Calu3 (cell line): ENCODE measurements around the gene STXBP2. TPM values are rescaled to one million over a fixed set of nuclear protein-coding genes. Genes with fewer than 3 reads are reported as not detected.

ENCODE experiments used
- BruUV-seq: library from RNA; stranded (reverse); fragments of 400-500 nt; replicated peaks from 2 replicates; lab custom pipeline; 2021; lab: Mats Ljungman, UMichigan
- CTCF ChIA-PET: fragments of 300-600 bp; sonication (Branson Sonifier 250); formaldehyde crosslinking; loops from one replicate; lab custom pipeline; 2022; ENCODE audit warnings: antibody characterized with exemption; lab: Charles Lee
- DNase-seq: peaks from one replicate; pipeline ENCODE4 v3.0.0; 2022
- H3K27ac Mint-ChIP-seq: one replicate; pipeline ENCODE4 v1.8.0; 2022; ENCODE audit warnings: mixed read lengths; ENCODE audit not compliant: unreplicated experiment
- H3K27me3 Mint-ChIP-seq: one replicate; pipeline ENCODE4 v1.8.0; 2022; ENCODE audit warnings: mixed read lengths; ENCODE audit not compliant: unreplicated experiment
- H3K36me3 Mint-ChIP-seq: one replicate; pipeline ENCODE4 v1.8.0; 2022; ENCODE audit warnings: mild to moderate bottlenecking, moderate library complexity, mixed read lengths; ENCODE audit not compliant: insufficient read depth, unreplicated experiment
- H3K4me1 Mint-ChIP-seq: one replicate; pipeline ENCODE4 v1.8.0; 2022; ENCODE audit warnings: mild to moderate bottlenecking, low read depth, mixed read lengths; ENCODE audit not compliant: unreplicated experiment
- H3K4me3 Mint-ChIP-seq: one replicate; pipeline ENCODE4 v1.8.0; 2022; ENCODE audit warnings: mild to moderate bottlenecking, low read depth, moderate library complexity, mixed read lengths; ENCODE audit not compliant: unreplicated experiment
- H3K9me3 Mint-ChIP-seq: one replicate; pipeline ENCODE4 v1.8.0; 2022; ENCODE audit warnings: low read depth, mixed read lengths; ENCODE audit not compliant: unreplicated experiment
- intact Hi-C: fragments of 100-400 bp; cut with micrococcal nuclease; formaldehyde crosslinking; loops from one replicate; pipeline ENCODE4 v1.10.0; 2022; ENCODE audit not compliant: unreplicated experiment
- total RNA-seq: library from RNA; stranded (reverse); gene quantifications from 2 replicates; pipeline ENCODE4 v1.2.3, GENCODE V29; 2022
- TF ChIP-seq, protein P1 (sequence below): fragments of 200-600 bp; IDR thresholded peaks from one replicate; pipeline ENCODE4 v1.8.0; 2022; ENCODE audit warnings: antibody characterized with exemption; ENCODE audit not compliant: unreplicated experiment

STXBP2 gene
- total RNA-seq, 1 experiment from 2014 or later, result 132 TPM

DNA sequence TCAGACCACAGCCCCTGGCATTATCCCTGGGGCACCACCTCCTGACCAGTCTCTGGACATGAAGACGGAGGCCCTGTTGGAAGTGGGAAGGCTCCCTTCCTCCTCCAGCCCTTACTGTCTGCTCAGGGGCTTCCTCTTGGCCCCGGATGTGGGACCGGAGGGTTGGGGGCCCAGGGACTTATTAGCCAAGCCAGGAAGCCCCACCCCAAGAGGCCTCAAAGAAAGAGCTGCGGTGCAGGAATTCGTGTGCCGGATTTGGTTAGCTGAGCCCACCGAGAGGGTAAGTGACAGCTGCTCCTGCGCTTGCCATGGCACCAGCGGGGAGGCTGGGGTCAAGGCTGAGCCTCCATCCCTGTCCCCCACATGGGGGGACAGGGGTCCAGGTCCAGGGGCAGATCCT, 31.9 kb downstream of the STXBP2 start, which contains the start of gene RETN:
TSS of gene RETN (plus strand) at position 208 of the 400 bp plus-strand sequence. CDS start 278 bp downstream, outside the sequence.
- intact Hi-C loops, result no loop called here
- Mint-ChIP-seq H3K4me1 (peaks cover 8% of the 10 kb centered on the region), H3K4me3 (no peak within 1 kb of the TSS), H3K27ac (no peak within 1 kb of the TSS), H3K27me3 (peaks cover 37% of the 10 kb centered on the region), H3K36me3 (no peaks in the 10 kb centered on the region), H3K9me3 (no peaks in the 10 kb centered on the region)
- BruUV-seq, result no TSS peak
- TF ChIP-seq, protein P1, sequence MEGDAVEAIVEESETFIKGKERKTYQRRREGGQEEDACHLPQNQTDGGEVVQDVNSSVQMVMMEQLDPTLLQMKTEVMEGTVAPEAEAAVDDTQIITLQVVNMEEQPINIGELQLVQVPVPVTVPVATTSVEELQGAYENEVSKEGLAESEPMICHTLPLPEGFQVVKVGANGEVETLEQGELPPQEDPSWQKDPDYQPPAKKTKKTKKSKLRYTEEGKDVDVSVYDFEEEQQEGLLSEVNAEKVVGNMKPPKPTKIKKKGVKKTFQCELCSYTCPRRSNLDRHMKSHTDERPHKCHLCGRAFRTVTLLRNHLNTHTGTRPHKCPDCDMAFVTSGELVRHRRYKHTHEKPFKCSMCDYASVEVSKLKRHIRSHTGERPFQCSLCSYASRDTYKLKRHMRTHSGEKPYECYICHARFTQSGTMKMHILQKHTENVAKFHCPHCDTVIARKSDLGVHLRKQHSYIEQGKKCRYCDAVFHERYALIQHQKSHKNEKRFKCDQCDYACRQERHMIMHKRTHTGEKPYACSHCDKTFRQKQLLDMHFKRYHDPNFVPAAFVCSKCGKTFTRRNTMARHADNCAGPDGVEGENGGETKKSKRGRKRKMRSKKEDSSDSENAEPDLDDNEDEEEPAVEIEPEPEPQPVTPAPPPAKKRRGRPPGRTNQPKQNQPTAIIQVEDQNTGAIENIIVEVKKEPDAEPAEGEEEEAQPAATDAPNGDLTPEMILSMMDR, result no peak
- no peak for DNase-seq
- CTCF ChIA-PET, result interaction anchor here (0.6 kb wide), 1 partner anchor 239 kb away, joined by 3 read pairs; no protein-coding TSS in a partner anchor

DNA sequence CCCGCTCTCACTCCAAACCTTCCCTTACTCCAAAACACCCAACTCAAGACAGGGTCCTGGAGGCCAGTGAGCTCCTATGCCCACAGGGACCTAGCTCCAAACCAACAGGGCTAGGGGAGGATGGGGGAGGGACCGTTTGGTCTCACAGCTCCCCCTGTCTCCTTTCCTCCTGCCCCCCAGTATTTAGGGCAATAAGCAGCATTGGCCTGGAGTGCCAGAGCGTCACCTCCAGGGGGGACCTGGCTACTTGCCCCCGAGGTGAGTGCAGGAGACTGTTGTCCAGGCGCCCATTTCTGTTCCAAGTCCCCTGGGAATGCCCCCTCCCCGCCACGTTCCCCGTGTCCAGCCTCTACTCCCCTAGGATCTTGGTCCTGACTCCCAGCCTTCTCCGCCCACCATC, 32.7 kb downstream of the STXBP2 start:
- Mint-ChIP-seq H3K27ac (no peak overlapping the region), H3K36me3 (no peaks in the 10 kb centered on the region), H3K4me3 (no peak overlapping the region), H3K9me3 (no peaks in the 10 kb centered on the region), H3K4me1 (peaks cover 8% of the 10 kb centered on the region), H3K27me3 (peaks cover 44% of the 10 kb centered on the region)
- no peak for DNase-seq
- TF ChIP-seq, protein P1, result no peak
- CTCF ChIA-PET, result interaction anchor here (0.6 kb wide), 1 partner anchor 239 kb away, joined by 3 read pairs; no protein-coding TSS in a partner anchor
- intact Hi-C loops, result no loop called here
- no TSS peak for BruUV-seq

DNA sequence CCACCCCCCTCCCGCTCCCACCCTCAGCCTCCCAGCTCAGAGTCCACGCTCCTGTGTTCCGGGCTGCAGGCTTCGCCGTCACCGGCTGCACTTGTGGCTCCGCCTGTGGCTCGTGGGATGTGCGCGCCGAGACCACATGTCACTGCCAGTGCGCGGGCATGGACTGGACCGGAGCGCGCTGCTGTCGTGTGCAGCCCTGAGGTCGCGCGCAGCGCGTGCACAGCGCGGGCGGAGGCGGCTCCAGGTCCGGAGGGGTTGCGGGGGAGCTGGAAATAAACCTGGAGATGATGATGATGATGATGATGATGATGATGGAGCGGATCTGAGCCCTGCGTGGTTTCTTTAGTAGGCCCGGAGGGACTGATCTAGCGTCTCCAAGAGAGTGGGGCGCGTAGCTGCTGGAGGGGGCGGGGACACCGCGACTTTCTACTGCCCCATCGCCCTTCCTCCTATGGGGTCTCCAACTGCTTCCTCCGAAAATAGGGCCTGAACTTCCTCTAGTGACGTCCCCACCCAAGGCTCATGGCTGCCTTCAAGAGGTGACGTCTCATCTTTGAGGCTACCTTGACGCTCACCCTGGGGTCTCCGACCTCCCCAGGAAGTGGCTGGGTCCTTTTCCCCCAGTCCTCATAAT, 33.4 kb downstream of the STXBP2 start:
- no peak for DNase-seq
- no peaks in the 10 kb centered on the region for H3K36me3 Mint-ChIP-seq
- H3K27me3 Mint-ChIP-seq, result peaks cover 45% of the 10 kb centered on the region
- intact Hi-C loops, result no loop called here
- H3K9me3 Mint-ChIP-seq, result no peaks in the 10 kb centered on the region
- no peak overlapping the region for H3K27ac Mint-ChIP-seq
- CTCF ChIA-PET, result no interaction called here
- TF ChIP-seq, protein P1, result no peak
- H3K4me3 Mint-ChIP-seq, result peak overlapping the region; percentile 63
- no TSS peak for BruUV-seq
- peaks cover 8% of the 10 kb centered on the region for H3K4me1 Mint-ChIP-seq

DNA sequence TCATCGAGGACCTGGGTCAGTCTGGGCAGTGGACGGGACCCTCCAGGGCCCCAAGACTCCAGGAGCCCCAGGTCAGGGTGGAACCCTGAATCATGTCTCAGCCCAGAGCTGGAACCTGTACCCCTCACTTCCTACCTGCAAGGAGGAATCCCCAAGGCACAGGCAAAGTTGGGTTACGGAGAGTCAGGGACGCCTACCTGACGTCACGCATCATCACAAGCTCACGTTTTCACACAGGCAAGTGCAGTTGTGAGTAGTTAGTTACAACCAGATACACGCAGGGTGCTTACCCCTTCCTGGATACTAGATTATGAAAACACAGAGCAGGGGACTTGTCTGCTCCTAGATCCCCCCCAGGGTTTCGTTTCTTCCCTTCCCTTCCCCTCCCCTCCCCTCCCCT, 33.9 kb downstream of the STXBP2 start:
- Mint-ChIP-seq H3K27ac (no peak overlapping the region), H3K36me3 (no peaks in the 10 kb centered on the region), H3K27me3 (peaks cover 50% of the 10 kb centered on the region), H3K4me1 (peaks cover 8% of the 10 kb centered on the region), H3K4me3 (peak overlapping the region; percentile 63), H3K9me3 (no peaks in the 10 kb centered on the region)
- DNase-seq, result no peak
- TF ChIP-seq, protein P1, result no peak
- CTCF ChIA-PET, result interaction anchor here (0.8 kb wide), 1 partner anchor 43 kb away, joined by 4 read pairs; no protein-coding TSS in a partner anchor
- intact Hi-C loops, result no loop called here
- BruUV-seq, result no TSS peak
